ENCODE results near the gene CLEC3B.

Gene CLEC3B

GRCh38 chr3:45009868-45010267 lies 16.2 kb upstream of the CLEC3B start:
- no peak for DNase-seq (ENCODE audit: low read depth, low spot score)
- H3K36me3 ChIP-seq (ENCODE audit: insufficient read depth, low read length), result peaks cover 9% of the 10 kb centered on the region
- H3K4me3 ChIP-seq, result no peak overlapping the region
- no peak overlapping the region for H3K9ac ChIP-seq (ENCODE audit: insufficient read length)
- H3K27ac ChIP-seq, result no peak overlapping the region
- no peaks in the 10 kb centered on the region for H3K9me3 ChIP-seq (ENCODE audit: low read depth, low read length)
- TF ChIP-seq POLR2AphosphoS5 (IDR thresholded peaks at IDR 0.05; ENCODE audit: borderline replicate concordance, low read depth, low read length), result no peak
- TF ChIP-seq FOXP2 (optimal IDR thresholded peaks at IDR 0.05; ENCODE audit: control extremely low read depth, extremely low read length, insufficient read depth), result no peak
- no peak for TF ChIP-seq EZH2 (IDR thresholded peaks at IDR 0.05)

GRCh38 chr3:45010811-45011333 lies 15.2 kb upstream of the CLEC3B start:
- H3K9ac ChIP-seq (ENCODE audit: insufficient read length), result no peak overlapping the region
- DNase-seq (ENCODE audit: low read depth, low spot score), result no peak
- peak overlapping the region; percentile 85 for H3K27ac ChIP-seq
- no peak for TF ChIP-seq POLR2AphosphoS5 (IDR thresholded peaks at IDR 0.05; ENCODE audit: borderline replicate concordance, low read depth, low read length)
- TF ChIP-seq FOXP2 (optimal IDR thresholded peaks at IDR 0.05; ENCODE audit: control extremely low read depth, extremely low read length, insufficient read depth), result no peak
- no peak for TF ChIP-seq EZH2 (IDR thresholded peaks at IDR 0.05)
- no peak overlapping the region for H3K4me3 ChIP-seq
- H3K9me3 ChIP-seq (ENCODE audit: low read depth, low read length), result no peaks in the 10 kb centered on the region
- H3K36me3 ChIP-seq (ENCODE audit: insufficient read depth, low read length), result no peaks in the 10 kb centered on the region; the same call in 1 of the 2 replicates

DNA sequence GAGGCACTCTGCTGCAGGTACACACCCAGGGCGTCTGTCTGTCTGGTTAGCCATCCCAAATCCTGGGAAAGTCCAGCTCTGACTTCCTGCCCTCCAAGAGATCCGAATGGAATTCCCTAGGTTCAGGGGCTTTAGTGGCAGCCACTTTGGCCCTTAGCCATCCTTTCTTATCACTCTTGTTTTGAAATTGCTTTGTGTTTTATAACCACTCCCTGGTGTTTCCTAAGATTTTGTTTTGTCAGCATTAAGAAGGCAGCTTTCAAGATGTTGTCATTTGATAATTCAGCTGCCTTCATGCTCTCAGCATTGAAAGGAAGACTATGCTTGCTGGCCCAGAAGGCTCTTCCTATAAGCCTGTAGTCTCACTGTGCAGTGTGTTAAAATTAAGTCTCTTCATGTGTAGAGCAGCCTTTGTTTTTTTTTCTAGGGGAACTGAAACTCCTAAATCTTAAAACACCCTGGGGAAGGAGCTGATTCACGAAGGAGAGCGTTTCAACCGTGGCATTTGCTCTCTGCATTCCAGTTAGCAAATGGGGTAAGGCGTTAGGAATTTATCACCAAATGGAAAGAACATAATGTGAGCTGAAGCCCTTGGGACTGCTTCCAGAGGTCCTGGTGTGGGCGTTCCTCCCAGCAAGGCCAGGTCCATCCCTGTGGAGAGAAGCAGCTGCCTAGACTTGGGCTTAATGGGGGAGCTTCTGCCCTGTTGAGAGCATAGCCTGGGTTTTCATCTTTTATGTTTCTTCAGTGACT lies 14.2 kb upstream of the CLEC3B start:
- DNase-seq (ENCODE audit: low read depth, low spot score), result peak; percentile 8
- TF ChIP-seq FOXP2 (optimal IDR thresholded peaks at IDR 0.05; ENCODE audit: control extremely low read depth, extremely low read length, insufficient read depth), result no peak
- TF ChIP-seq EZH2 (IDR thresholded peaks at IDR 0.05), result no peak
- TF ChIP-seq POLR2AphosphoS5 (IDR thresholded peaks at IDR 0.05; ENCODE audit: borderline replicate concordance, low read depth, low read length), result no peak
- Histone ChIP-seq H3K36me3 (ENCODE audit: insufficient read depth, low read length) (no peaks in the 10 kb centered on the region; the same call in 1 of the 2 replicates), H3K9ac (ENCODE audit: insufficient read length) (no peak overlapping the region), H3K4me3 (peak overlapping the region; percentile 15; the same call in 1 of the 2 replicates), H3K27ac (peak overlapping the region; percentile 85), H3K9me3 (ENCODE audit: low read depth, low read length) (no peaks in the 10 kb centered on the region)

- H3K27ac ChIP-seq, result peak overlapping the region; percentile 85; the same call in 1 of the 2 replicates
Observed at GRCh38 chr3:45012577-45012976, 13.5 kb upstream of the CLEC3B start.

GRCh38 chr3:45016916-45017315 lies 9.2 kb upstream of the CLEC3B start:
- no peak for DNase-seq (ENCODE audit: low read depth, low spot score)
- Histone ChIP-seq H3K36me3 (ENCODE audit: insufficient read depth, low read length) (no peaks in the 10 kb centered on the region; the same call in 1 of the 2 replicates), H3K9me3 (ENCODE audit: low read depth, low read length) (no peaks in the 10 kb centered on the region), H3K27ac (no peak overlapping the region), H3K4me3 (no peak overlapping the region), H3K9ac (ENCODE audit: insufficient read length) (no peak overlapping the region)
- no peak for TF ChIP-seq EZH2 (IDR thresholded peaks at IDR 0.05)
- no peak for TF ChIP-seq FOXP2 (optimal IDR thresholded peaks at IDR 0.05; ENCODE audit: control extremely low read depth, extremely low read length, insufficient read depth)
- TF ChIP-seq POLR2AphosphoS5 (IDR thresholded peaks at IDR 0.05; ENCODE audit: borderline replicate concordance, low read depth, low read length), result no peak

More at GRCh38 chr3:45012577-45012976, 13.5 kb upstream of the CLEC3B start:
- DNase-seq (ENCODE audit: low read depth, low spot score), result no peak
- TF ChIP-seq EZH2 (IDR thresholded peaks at IDR 0.05), result no peak
- no peak for TF ChIP-seq POLR2AphosphoS5 (IDR thresholded peaks at IDR 0.05; ENCODE audit: borderline replicate concordance, low read depth, low read length)
- TF ChIP-seq FOXP2 (optimal IDR thresholded peaks at IDR 0.05; ENCODE audit: control extremely low read depth, extremely low read length, insufficient read depth), result no peak
- no peaks in the 10 kb centered on the region for H3K9me3 ChIP-seq (ENCODE audit: low read depth, low read length)
- no peak overlapping the region for H3K9ac ChIP-seq (ENCODE audit: insufficient read length)
- H3K36me3 ChIP-seq (ENCODE audit: insufficient read depth, low read length), result no peaks in the 10 kb centered on the region; the same call in 1 of the 2 replicates
- H3K4me3 ChIP-seq, result no peak overlapping the region

- no peak for TF ChIP-seq FOXP2 (optimal IDR thresholded peaks at IDR 0.05; ENCODE audit: control extremely low read depth, extremely low read length, insufficient read depth)
- no peak for TF ChIP-seq POLR2AphosphoS5 (IDR thresholded peaks at IDR 0.05; ENCODE audit: borderline replicate concordance, low read depth, low read length)
- no peak for TF ChIP-seq EZH2 (IDR thresholded peaks at IDR 0.05)
- no peaks in the 10 kb centered on the region; the same call in 1 of the 2 replicates for H3K36me3 ChIP-seq (ENCODE audit: insufficient read depth, low read length)
- no peak overlapping the region for H3K27ac ChIP-seq
- no peak overlapping the region for H3K4me3 ChIP-seq
- no peak overlapping the region for H3K9ac ChIP-seq (ENCODE audit: insufficient read length)
- H3K9me3 ChIP-seq (ENCODE audit: low read depth, low read length), result no peaks in the 10 kb centered on the region
- no peak for DNase-seq (ENCODE audit: low read depth, low spot score)
Observed at GRCh38 chr3:45017821-45018220, 8.3 kb upstream of the CLEC3B start.

DNA sequence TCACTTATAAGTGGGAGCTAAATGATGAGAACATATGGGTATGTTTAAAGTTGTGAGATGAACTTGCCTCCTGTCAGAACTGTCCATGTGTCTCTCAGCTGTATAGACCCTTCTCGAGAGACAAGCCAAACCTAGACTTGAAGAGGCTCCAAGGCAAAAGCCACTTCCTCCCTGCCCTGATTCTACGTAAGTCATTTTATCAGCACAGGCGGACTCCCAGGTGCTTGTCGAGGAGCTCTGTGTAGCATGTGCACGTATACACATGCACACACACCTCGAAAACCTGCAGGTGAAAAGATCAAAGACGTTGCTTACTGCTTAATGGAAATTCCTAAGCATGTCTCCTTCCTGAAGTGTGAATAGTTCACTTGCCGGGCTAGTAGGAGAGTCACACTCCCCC lies 5.6 kb upstream of the CLEC3B start:
- no peak overlapping the region for H3K9ac ChIP-seq (ENCODE audit: insufficient read length)
- no peak for TF ChIP-seq POLR2AphosphoS5 (IDR thresholded peaks at IDR 0.05; ENCODE audit: borderline replicate concordance, low read depth, low read length)
- no peak for TF ChIP-seq FOXP2 (optimal IDR thresholded peaks at IDR 0.05; ENCODE audit: control extremely low read depth, extremely low read length, insufficient read depth)
- no peak for TF ChIP-seq EZH2 (IDR thresholded peaks at IDR 0.05)
- H3K9me3 ChIP-seq (ENCODE audit: low read depth, low read length), result no peaks in the 10 kb centered on the region
- H3K4me3 ChIP-seq, result no peak overlapping the region
- DNase-seq (ENCODE audit: low read depth, low spot score), result no peak
- H3K36me3 ChIP-seq (ENCODE audit: insufficient read depth, low read length), result no peaks in the 10 kb centered on the region
- H3K27ac ChIP-seq, result no peak overlapping the region

DNA sequence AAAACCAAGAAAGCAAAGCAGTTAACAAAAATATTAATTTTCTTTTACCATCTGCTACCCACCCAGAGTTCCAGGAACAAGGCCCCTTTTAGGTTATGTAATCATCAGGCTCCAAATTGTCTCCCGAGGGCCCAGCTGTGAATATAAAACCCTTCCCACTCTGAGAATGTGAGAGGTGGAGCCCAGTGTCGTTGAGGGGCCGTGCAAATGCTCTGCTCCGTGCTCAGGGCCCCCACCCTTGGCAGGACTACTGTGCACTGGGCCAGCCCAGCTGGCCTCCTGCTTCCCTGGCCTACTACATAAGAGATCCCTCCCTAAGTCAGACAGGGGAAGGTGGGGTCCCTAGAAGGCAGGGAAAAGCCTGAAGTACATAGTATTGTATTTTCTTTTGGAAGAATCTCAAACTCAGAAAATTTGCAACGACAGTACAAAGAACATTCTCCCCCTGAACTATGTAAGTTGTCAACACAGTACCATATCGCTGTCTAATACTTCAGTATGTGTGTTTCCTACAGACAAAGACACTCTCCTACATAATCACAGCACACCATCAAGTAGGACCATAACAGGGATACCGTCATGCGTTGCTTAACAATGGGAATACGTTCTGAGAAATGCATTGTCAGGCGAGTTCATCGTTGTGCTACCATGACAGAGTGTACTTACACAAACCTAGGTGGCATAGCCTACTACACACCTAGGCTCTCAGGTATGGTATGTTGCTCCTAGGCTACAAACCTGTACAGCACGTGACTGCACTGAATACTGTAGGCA lies 4.4 kb upstream of the CLEC3B start:
- no peak for DNase-seq (ENCODE audit: low read depth, low spot score)
- Histone ChIP-seq H3K36me3 (ENCODE audit: insufficient read depth, low read length) (no peaks in the 10 kb centered on the region), H3K27ac (no peak overlapping the region), H3K9me3 (ENCODE audit: low read depth, low read length) (no peaks in the 10 kb centered on the region), H3K4me3 (no peak overlapping the region), H3K9ac (ENCODE audit: insufficient read length) (no peak overlapping the region)
- TF ChIP-seq FOXP2 (optimal IDR thresholded peaks at IDR 0.05; ENCODE audit: control extremely low read depth, extremely low read length, insufficient read depth) (no peak), EZH2 (IDR thresholded peaks at IDR 0.05) (no peak), POLR2AphosphoS5 (IDR thresholded peaks at IDR 0.05; ENCODE audit: borderline replicate concordance, low read depth, low read length) (no peak)

All from SK-N-MC (cell line).